HG03108 (cell line): ENCODE measurements around the gene CEP89.
"Not testable (repeated sequence)": the region's sequence is repeated elsewhere in the genome, so short reads cannot be mapped to it uniquely, and the experiment has no call there.

ENCODE experiments used
- ATAC-seq: cut with Tn5 transposase; IDR thresholded peaks from one replicate; pipeline ENCODE4 v1.9.1; 2021; ENCODE audit warnings: moderate library complexity; ENCODE audit not compliant: unreplicated experiment

Gene CEP89

DNA sequence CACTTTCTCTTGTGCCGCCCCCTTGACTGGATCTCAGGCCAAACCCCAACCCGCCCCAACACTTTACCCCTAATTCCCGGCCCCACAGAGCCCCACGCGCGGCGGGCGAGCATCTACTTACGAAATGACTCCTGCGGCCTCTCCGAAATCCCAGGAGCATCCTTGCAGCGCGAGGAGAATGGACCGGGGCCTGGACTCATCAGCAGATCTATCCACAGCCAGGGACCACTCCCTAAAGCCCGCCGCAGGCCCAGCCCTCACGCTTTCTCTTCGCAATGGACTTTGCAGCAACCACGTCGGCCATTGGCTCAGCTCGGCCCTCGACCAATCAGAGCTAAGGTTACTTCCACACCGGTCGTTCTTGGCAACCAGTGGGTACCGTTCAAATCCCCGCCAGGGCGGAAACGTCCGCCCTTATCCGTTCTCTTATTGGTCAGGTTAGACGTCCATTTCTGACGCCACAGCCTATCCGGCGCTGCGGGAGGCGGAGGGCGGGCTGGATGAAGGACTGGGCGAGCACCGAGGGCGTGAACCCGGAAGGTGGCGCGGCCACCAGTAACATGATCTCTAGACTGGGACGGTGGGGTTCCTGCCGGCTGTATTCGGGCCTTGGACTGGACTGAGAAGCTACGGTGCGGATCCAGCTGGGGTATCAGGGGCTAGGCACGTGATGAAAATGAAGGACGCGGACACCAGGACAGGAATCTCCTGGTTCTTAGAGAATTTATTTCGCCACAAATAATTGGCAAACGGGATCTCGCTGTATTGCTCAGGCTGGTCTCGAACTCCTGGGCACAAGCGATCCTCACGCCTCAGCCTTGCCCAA, at the start of gene CEP89, which contains the start of gene FAAP24:
CEP89 (minus strand) TSS at position 244 of the 826 bp plus-strand sequence; CDS start at position 160, 84 bp downstream.
FAAP24 (plus strand) TSS at position 528 of the 826 bp plus-strand sequence. CDS start 955 bp downstream, outside the sequence.
- ATAC-seq = peak; percentile 99

- ATAC-seq = not testable (repeated sequence)
Observed at GRCh38 chr19:33010891-33011290, 39.1 kb upstream of the CEP89 start.

- ATAC-seq = no peak
Observed at GRCh38 chr19:33008738-33009137, 37.0 kb upstream of the CEP89 start.

DNA sequence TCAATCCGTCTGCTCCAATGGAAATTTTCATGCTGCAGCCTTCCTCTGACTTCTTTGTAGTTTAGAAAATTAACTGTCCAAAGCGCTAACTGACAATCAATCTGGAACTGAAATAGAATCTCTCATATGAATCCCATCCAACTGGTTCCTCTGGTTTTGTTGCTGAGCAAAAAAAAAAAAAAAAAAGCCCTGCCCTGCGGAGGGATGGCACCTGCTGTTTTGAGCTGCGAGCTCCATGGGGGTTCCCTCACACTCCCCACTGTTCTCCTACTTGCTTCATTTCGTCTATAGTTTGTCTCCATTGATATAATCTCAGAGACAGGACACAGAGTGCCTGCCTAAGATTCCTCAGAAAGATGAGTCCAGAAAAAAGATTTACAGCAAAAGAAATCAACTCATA, 33.7 kb upstream of the CEP89 start:
- ATAC-seq = no peak

DNA sequence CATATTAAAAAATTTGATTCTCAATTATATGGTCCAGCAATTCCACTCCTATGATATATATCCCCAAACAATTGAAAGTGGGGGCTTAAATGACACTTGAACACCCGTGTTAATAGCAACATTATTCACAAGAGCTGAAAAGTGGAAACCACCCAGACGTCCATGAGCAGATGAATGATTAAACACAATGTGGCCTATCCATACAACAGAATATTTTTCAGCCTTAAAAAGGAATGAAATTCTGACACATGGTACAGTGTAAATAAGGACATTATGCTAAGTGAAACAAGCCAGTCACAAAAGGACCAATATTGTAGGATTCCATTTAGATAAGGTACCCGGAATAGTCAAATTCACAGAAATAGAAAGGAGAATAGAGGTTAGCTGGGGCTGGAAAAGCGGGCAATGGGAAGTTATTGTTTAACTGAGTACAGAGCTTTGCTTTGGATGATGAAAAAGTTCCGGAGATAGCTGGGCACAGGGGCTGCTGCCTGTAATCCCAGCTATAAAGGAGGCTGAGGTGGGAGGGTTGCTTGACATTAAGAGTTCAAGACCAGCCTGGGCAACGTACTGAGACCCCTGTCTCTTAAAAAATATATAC, 31.8 kb upstream of the CEP89 start:
- ATAC-seq = not testable (repeated sequence)

DNA sequence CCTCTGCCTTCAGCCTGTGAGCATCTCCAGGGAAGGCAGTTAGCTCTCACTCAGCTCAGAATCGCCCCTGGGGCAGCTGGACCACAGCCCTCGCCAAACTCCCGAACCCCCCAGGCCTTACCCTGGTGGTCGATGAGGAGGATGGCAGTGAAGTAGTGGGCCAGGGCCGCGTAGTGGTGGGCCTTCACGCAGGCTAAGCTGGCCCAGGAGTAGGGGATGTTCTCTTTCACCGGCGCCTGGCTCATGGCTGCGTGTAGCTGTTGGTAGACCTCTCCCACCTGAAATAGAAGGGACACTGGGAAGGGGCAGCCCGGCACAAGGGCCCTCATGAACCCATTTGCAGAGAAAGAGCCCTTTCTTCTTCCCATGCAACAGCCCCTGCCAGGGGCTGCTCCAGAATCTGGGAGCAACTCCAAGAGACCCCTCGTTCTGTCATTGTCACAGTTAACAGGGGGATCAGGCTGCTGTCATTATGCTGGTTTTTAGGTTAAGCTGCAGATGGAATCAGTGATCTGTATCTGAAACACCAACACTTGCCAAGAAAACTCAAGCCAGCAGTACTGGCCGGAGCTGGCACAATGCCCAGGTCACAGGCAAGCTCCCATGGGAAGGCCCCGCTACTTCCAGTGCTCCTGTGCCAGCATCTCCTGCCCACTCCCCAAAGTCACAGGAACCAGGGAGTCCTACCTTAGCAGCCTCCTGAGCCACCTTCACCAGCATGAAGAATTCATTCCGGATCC, 30.5 kb upstream of the CEP89 start:
- ATAC-seq = not testable (repeated sequence)

DNA sequence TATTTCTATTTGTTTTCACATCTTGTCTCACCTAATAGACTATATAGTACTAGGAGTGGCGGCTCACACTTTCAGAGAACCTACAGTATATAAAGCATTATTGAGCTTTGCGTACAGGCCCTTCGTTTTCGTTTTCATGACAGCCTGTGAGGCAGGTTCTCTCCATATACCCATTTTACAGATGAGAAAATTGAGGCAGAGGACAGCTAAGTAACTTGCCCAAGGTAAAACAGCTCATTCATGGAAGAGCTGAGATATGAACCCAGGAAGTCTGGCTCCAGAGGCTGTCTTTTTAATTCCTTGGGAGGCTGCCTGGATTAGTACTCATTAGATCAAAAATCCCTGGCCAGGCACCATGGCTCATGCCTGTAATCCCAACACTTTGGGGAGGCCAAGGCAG, 29.2 kb upstream of the CEP89 start:
- ATAC-seq = no peak

DNA sequence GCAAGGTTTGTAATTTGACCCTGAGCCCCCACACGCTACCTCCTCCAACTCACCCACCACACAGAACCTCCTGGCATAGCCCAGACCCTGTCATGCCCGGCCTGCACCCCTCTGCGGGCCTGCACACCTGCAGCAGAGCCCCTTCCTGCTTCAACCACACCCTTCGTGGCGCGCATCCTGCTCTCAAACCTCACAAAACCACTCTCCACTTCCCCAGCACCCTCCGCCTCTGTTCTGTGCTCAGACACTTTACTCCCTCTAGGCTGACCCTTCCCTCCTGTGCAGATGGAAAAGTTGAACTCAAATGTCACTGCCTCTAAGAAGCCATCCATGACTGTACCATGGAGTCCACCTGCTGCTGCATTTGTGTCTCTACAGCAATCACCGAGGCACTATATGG, 28.8 kb upstream of the CEP89 start:
- no peak for ATAC-seq

- no peak for ATAC-seq
Observed at GRCh38 chr19:32998722-32999121, 27.0 kb upstream of the CEP89 start.

GRCh38 chr19:32997716-32998355, 26.1 kb upstream of the CEP89 start:
- no peak for ATAC-seq

DNA sequence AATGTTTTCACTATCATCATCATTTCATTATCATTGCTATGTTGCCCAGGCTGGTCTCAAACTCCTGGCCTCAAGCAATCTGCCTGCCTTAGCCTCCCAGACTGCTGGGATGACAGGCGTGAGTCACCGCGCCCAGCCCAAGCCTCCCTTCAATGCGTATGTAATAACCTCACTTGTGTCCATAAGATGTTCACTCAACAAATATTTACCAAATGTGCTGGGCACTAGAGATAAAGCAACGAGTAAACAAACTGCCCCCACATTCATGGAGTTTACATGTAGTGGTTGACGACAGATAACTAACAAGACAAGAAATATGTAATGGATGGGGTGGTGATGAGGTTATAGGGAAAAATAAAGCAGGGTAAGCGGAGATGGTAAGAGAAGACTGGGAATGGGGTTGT, 25.3 kb upstream of the CEP89 start:
- ATAC-seq = not testable (repeated sequence)

DNA sequence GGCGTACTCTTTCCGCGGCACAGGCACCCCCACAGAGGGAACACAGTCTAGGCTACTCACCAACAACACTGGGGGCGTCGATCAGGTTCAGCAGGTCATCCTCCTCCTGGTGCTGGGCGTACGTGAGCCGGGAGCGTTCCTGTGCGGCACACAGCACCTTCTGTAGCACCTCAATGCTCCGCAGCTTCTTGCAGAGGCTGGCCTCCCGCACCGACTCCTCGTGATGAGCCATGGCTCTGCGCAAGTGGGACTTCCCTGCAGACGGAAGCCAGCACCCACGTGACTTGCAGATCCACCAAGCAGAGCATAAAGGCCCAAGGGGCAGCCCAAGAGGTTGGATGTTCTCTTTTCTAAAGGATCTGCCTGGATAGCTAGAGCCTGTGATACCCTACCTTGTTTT, 24.2 kb upstream of the CEP89 start:
- not testable (repeated sequence) for ATAC-seq

DNA sequence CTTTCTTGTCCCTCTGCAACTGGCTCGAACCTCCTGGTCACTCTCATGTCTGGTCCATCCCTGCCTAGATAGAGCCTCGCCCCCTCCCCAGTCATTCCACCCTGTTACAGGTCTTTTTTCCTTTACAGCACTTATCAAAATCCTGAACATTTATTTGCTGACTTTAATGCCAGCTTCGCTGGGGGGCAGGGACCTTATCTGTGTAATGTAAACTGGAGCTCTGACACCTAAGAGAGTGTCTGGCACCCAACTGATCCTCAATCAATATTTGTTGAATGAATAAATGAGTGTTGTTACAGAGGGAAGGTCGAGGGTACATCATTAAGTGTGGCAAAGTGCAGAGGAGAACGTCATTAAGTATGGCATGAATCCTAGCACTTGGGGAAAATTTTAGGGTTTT, 17.0 kb upstream of the CEP89 start:
- no peak for ATAC-seq

GRCh38 chr19:32988254-32988653, 16.5 kb upstream of the CEP89 start:
- not testable (repeated sequence) for ATAC-seq

- ATAC-seq = not testable (repeated sequence)
Observed at GRCh38 chr19:32982488-32982887, 10.7 kb upstream of the CEP89 start.

DNA sequence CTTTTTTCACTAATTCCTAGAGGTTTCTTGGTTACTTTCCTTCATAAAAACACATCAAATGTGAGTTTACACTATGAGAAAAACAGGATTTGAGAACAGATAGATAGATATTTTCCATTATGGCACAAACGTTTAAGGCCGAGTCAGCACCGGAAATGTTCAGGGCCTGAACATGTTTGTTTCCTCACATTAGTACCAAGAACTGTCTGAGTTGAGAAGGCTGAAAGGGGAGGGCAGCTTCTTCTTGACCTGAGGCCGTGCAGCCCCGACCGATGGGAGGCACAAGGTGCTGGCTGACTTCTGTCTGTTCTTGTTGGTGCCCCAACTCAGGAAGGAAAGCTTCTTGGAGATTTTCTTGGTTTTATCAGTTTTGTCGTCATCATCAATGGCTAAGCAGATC, 8.0 kb upstream of the CEP89 start:
- ATAC-seq = not testable (repeated sequence)

- not testable (repeated sequence) for ATAC-seq
Observed at GRCh38 chr19:32977813-32978212, 6.1 kb upstream of the CEP89 start.

DNA sequence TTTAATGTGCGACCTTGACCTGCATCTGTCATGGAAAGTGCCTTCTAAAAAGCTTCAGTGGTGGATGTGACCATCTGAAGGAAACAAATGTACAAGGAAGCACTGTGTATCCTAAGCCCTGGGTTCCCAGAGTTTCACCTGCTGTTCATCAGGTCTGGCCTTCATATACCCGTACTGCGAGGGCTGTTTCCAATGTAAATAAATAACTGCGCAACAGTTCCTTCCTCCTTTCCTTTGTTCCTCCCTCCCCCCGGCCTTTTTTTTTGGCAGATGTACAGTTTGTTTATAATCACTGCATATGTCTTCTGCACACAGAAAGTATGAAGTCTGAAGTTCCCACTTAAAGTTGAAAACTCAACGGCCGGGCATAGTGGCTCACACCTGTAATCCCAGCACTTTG, 5.5 kb upstream of the CEP89 start:
- ATAC-seq = no peak

- no peak for ATAC-seq
Observed at GRCh38 chr19:32976223-32976805, 4.6 kb upstream of the CEP89 start.

GRCh38 chr19:32971012-32971595, 654 bp downstream of the CEP89 start:
- no peak for ATAC-seq
